Mucosa of stomach (tissue), 1 donor: ENCODE measurements around the gene HK1.

Source experiments
- H3K27me3 ChIP-seq: one replicate; pipeline ENCODE4 v1.7.0; 2013; ENCODE audit warnings: mild to moderate bottlenecking, low read length; ENCODE audit not compliant: control insufficient read depth, insufficient read depth
- H3K36me3 ChIP-seq: one replicate; pipeline ENCODE4 v1.7.0; 2013; ENCODE audit warnings: low read length; ENCODE audit not compliant: control insufficient read depth, insufficient read depth
- H3K4me1 ChIP-seq: one replicate; pipeline ENCODE4 v1.7.0; 2013; ENCODE audit warnings: mild to moderate bottlenecking, low read length; ENCODE audit not compliant: control insufficient read depth, insufficient read depth
- H3K4me3 ChIP-seq: one replicate; pipeline ENCODE4 v1.7.0; 2013; ENCODE audit warnings: low read length
- H3K9ac ChIP-seq: one replicate; pipeline ENCODE4 v1.7.0; 2013; ENCODE audit warnings: mild to moderate bottlenecking, low read length, moderate library complexity
- H3K9me3 ChIP-seq: one replicate; pipeline ENCODE4 v1.7.0; 2013; ENCODE audit warnings: mild to moderate bottlenecking, low read length, moderate library complexity; ENCODE audit not compliant: control insufficient read depth
- donor health status: Pancreatic carcinoma.

The HK1 gene

GRCh38 chr10:69278446-69278963 lies at the start of gene HK1:
Gene HK1, plus strand, starts transcription at chr10:69278496.
- H3K9ac ChIP-seq = no peak within 1 kb of the TSS
- no peaks in the 10 kb centered on the region for H3K36me3 ChIP-seq
- no peak within 1 kb of the TSS for H3K4me3 ChIP-seq
- no peaks in the 10 kb centered on the region for H3K27me3 ChIP-seq
- no peaks in the 10 kb centered on the region for H3K9me3 ChIP-seq
- no peaks in the 10 kb centered on the region for H3K4me1 ChIP-seq

DNA sequence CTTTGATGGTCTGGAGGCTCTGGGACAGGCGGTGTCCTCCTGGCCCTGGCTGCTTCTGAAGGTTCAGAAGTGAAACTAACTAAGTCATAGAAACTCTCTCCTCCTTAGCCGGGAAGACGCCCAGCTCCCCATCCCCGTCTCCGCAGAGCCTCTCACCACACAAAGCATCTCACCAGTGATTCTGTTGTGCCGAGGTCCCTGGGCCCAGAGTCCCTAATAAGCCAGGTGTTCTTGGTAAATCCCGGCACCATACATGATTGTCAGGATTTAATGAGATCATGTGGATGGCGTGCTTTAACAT lies 48.7 kb upstream of the HK1 start:
- Histone ChIP-seq H3K4me1 (peaks cover 27% of the 10 kb centered on the region), H3K4me3 (peak overlapping the region; percentile 60), H3K36me3 (no peaks in the 10 kb centered on the region), H3K9ac (peak overlapping the region; percentile 31), H3K9me3 (no peaks in the 10 kb centered on the region), H3K27me3 (no peaks in the 10 kb centered on the region)

DNA sequence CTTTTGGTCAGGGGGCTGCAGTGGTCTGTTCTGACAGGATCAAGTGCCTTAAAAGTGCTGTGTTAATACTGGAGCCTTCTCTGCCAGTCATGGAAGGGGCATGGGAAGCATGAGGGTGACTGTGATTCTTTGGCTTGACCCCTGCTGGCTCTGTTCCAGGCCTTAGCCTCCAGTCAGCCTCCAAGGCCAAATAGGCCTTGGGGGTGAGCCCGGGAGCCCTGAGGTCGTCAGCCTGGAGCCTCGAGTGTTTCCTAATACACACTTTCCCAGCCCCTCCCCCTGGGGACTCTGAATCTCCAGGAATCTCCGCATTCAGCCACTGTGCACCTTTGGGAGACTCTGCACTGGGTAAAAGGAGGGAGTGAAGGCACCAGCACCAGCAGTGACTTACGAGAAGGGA lies 48.2 kb upstream of the HK1 start:
- Histone ChIP-seq H3K4me3 (no peak overlapping the region), H3K9me3 (no peaks in the 10 kb centered on the region), H3K27me3 (no peaks in the 10 kb centered on the region), H3K9ac (peak overlapping the region; percentile 31), H3K4me1 (peaks cover 27% of the 10 kb centered on the region), H3K36me3 (no peaks in the 10 kb centered on the region)

GRCh38 chr10:69232252-69232651 lies 46.0 kb upstream of the HK1 start:
- H3K9ac ChIP-seq = no peak overlapping the region
- no peaks in the 10 kb centered on the region for H3K27me3 ChIP-seq
- H3K4me1 ChIP-seq = peaks cover 23% of the 10 kb centered on the region
- no peak overlapping the region for H3K4me3 ChIP-seq
- no peaks in the 10 kb centered on the region for H3K36me3 ChIP-seq
- H3K9me3 ChIP-seq = no peaks in the 10 kb centered on the region

DNA sequence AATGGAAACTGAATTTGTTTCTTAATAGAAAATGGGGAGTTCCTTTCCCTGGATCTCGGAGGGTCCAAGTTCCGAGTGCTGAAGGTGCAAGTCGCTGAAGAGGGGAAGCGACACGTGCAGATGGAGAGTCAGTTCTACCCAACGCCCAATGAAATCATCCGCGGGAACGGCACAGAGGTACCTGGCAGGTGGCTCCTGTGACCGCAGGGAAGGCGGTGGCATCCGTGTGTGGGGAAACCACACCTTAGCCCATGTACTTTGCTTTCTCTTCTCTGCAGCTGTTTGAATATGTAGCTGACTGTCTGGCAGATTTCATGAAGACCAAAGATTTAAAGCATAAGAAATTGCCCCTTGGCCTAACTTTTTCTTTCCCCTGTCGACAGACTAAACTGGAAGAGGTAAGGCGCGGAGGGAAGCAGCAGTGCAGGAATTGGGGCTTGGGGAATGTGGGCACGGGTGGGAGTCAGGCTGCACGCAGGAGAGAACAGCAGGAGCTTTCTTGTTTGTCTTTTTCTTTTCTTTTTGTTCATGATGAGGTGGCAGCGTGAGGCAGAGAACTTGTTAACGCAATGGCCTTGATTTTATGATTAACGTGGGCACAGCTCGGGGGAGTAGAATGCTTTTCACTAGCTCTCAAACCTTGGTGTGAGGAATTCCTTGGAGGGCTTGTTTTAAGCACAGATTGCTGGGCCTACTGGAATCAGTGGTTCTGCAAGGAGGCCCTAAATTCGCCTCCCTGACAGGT lies 45.4 kb upstream of the HK1 start:
- Histone ChIP-seq H3K27me3 (no peaks in the 10 kb centered on the region), H3K9me3 (no peaks in the 10 kb centered on the region), H3K4me1 (peaks cover 23% of the 10 kb centered on the region), H3K4me3 (no peak overlapping the region), H3K36me3 (no peaks in the 10 kb centered on the region), H3K9ac (no peak overlapping the region)

DNA sequence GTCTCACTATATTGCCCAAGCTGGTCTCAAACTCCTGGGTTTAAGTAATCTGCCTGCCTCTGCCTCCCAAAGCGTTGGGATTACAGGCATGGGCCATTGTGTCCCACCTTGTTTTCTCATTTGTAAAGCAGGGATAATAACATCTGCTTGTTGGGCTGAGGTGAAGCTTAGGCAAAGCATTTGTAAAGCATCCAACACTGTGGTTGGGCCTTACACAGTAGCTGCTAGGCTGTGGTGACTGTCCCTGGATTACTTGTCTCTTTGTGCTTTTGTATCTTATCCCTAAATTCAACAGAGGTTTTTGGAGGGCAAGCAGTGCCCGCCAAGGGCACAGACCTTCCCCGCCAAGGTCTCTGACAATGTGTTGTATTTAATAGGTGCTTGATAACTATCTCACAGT lies 43.8 kb upstream of the HK1 start:
- H3K9ac ChIP-seq = no peak overlapping the region
- H3K4me1 ChIP-seq = peaks cover 15% of the 10 kb centered on the region
- H3K36me3 ChIP-seq = no peaks in the 10 kb centered on the region

DNA sequence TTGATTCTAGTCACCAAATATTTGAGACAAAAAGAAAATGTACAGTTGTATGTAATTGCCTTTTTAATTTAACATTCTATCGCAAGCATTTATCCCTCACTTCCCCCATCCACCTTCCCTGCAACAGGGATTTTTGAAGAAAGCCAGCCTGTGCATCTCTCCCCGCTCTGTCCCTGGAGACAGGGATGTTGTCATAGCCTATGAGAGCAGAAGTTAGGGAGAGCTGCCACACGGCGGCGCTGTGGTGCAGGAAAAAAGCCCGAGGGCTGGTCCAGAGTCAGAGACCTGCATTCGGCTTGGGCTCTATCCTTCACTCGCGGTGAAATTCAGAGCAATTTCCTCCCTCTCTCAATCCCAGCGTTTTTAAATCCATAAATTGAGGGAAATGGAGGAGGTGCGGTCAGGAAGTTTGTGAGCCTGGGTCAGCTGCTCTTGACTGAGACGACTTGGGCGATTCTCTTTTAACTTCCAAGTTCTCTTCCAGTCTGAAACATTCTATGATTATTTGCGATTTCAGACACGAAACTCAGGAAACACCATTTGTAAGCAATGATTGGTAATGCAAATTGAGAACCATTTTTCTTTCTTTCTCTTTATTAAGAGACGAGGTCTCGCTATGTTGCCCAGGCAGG lies 40.7 kb upstream of the HK1 start:
- Histone ChIP-seq H3K4me1 (peaks cover 6% of the 10 kb centered on the region), H3K4me3 (no peak overlapping the region), H3K27me3 (no peaks in the 10 kb centered on the region), H3K9me3 (no peaks in the 10 kb centered on the region), H3K9ac (no peak overlapping the region), H3K36me3 (no peaks in the 10 kb centered on the region)

More for the DNA sequence above, 43.8 kb upstream of the HK1 start:
- Histone ChIP-seq H3K9me3 (no peaks in the 10 kb centered on the region), H3K27me3 (no peaks in the 10 kb centered on the region), H3K4me3 (no peak overlapping the region)

DNA sequence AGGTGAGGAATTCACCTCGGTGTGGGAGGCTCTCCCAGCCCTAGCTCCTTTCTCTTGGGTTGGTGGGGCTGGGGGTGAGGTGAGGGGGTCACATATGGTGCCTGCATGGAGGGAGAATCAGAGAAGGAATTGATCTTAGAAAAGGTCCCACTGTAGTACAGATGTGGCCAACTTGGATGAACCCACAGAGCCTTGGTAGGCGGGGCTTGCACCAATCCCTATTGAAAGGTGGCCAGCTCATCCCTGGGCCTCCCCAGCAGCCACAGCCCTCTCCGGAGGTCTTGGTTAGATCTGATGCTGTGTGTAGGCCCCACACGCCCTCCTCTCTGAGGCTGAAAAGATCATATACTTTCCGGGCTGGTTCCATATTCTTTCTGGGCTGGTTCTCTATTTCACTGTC lies 39.2 kb upstream of the HK1 start:
- H3K27me3 ChIP-seq = no peaks in the 10 kb centered on the region
- H3K9ac ChIP-seq = no peak overlapping the region
- H3K4me1 ChIP-seq = no peaks in the 10 kb centered on the region
- H3K4me3 ChIP-seq = no peak overlapping the region
- H3K9me3 ChIP-seq = no peaks in the 10 kb centered on the region
- no peaks in the 10 kb centered on the region for H3K36me3 ChIP-seq

- Histone ChIP-seq H3K36me3 (no peaks in the 10 kb centered on the region), H3K9ac (no peak overlapping the region), H3K27me3 (no peaks in the 10 kb centered on the region), H3K4me3 (no peak overlapping the region), H3K4me1 (no peaks in the 10 kb centered on the region), H3K9me3 (no peaks in the 10 kb centered on the region)
Measured at GRCh38 chr10:69239816-69240434, 38.4 kb upstream of the HK1 start.

DNA sequence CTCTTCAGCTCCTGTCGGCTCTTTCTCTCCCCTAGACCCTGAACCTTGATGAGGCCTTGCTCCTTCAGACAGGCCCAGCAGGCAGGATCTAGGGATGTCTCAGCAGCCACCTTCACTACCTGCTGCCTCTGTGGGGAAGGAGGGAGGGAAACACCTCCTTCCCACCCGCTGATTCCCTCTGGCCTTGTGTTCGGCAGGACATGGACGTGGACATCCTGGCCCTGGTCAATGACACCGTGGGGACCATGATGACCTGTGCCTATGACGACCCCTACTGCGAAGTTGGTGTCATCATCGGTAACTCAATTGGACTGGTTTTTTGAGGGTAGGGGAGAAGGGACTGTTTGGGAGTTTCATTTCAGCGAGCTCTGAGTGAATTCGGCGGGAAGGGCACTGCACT lies 37.8 kb upstream of the HK1 start:
- H3K36me3 ChIP-seq = no peaks in the 10 kb centered on the region
- H3K4me1 ChIP-seq = no peaks in the 10 kb centered on the region
- H3K27me3 ChIP-seq = no peaks in the 10 kb centered on the region
- H3K4me3 ChIP-seq = no peak overlapping the region
- H3K9ac ChIP-seq = no peak overlapping the region
- no peaks in the 10 kb centered on the region for H3K9me3 ChIP-seq

DNA sequence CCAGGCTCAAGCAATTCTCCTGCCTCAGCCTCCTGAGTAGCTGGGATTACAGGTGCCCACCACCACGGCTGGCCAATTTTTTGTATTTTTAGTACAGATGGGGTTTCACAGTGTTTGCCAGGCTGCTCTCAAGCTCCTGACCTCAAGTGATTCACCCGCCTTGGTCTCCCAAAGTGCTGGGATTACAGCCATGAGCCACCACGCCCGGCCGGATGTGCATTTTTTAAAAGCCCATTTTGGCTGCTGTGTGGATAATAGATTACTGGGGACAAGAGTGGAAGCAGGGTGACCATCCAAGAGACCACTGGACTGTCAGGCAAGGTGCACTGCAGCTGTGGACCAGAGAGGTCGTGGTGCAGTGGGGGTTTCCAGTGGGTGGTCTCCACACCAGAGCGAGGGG lies 36.7 kb upstream of the HK1 start:
- Histone ChIP-seq H3K36me3 (no peaks in the 10 kb centered on the region), H3K4me3 (no peak overlapping the region), H3K9ac (no peak overlapping the region), H3K27me3 (no peaks in the 10 kb centered on the region), H3K9me3 (no peaks in the 10 kb centered on the region), H3K4me1 (no peaks in the 10 kb centered on the region)

GRCh38 chr10:69242040-69242851 lies 36.0 kb upstream of the HK1 start:
- H3K9ac ChIP-seq = no peak overlapping the region
- no peaks in the 10 kb centered on the region for H3K9me3 ChIP-seq
- no peaks in the 10 kb centered on the region for H3K27me3 ChIP-seq
- H3K4me1 ChIP-seq = no peaks in the 10 kb centered on the region
- H3K4me3 ChIP-seq = no peak overlapping the region
- H3K36me3 ChIP-seq = no peaks in the 10 kb centered on the region
